ENCODE data around the gene PRAMEF25. TPM values are rescaled to one million over a fixed set of nuclear protein-coding genes. Genes with fewer than 3 reads are reported as not detected.
"Not testable (repeated sequence)": the region's sequence is repeated elsewhere in the genome, so short reads cannot be mapped to it uniquely, and the experiment has no call there.

The PRAMEF25 gene
- not detected for total RNA-seq

DNA sequence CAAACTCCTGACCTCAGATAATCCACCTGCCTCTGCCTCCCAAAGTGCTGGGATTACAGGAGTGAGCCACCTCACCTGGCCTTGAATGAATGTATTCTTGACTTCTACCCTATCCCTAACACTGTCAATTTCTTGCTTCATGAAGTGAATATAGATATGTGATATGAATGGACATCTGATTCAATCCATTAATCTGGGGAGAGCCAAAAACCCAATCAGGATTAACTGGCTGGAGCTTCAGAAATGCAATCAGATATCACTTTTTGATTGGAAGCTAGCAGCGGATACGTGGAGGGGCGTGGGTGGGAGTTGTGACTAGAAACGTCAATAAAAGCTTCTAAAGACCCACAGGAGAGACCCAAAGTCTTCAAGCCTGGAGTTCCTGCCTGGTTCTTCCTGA lies at the start of gene PRAMEF25:
Gene PRAMEF25 (plus strand): TSS at position 301 of the 400 bp plus-strand sequence. CDS start 2,920 bp downstream, outside the sequence.
- intact Hi-C loops (cut with micrococcal nuclease); H3K27ac Mint-ChIP-seq; DNase-seq; POLR2A ChIA-PET; H3K4me1 Mint-ChIP-seq (ENCODE audit: low read depth); CTCF ChIA-PET; H3K27me3 Mint-ChIP-seq; H3K4me3 Mint-ChIP-seq; H3K36me3 Mint-ChIP-seq; H3K9me3 Mint-ChIP-seq: not testable (repeated sequence)

DNA sequence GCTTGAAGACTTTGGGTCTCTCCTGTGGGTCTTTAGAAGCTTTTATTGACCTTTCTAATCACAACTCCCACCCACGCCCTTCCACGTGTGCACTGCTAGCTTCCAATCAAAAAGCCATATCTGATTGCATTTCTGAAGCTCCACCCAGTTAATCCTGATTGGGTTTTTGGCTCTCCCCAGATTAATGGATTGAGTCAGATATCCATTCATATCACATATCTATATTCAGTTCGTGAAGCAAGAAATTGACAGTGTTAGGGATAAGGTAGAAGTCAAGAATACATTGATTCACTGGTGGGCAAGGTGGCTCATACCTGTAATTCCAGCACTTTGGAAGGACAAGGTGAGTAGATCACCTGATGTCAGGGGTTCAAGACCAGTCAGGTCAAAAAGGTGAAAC lies 14.1 kb upstream of the PRAMEF25 start, which contains the start of gene PRAMEF27:
Gene PRAMEF27 (minus strand): TSS at position 101 of the 400 bp plus-strand sequence. CDS start 2,916 bp downstream, outside the sequence.
- CTCF ChIA-PET; DNase-seq; intact Hi-C loops (cut with micrococcal nuclease); H3K27me3 Mint-ChIP-seq; POLR2A ChIA-PET; H3K4me1 Mint-ChIP-seq (ENCODE audit: low read depth); H3K27ac Mint-ChIP-seq; H3K4me3 Mint-ChIP-seq; H3K9me3 Mint-ChIP-seq; H3K36me3 Mint-ChIP-seq: not testable (repeated sequence)

DNA sequence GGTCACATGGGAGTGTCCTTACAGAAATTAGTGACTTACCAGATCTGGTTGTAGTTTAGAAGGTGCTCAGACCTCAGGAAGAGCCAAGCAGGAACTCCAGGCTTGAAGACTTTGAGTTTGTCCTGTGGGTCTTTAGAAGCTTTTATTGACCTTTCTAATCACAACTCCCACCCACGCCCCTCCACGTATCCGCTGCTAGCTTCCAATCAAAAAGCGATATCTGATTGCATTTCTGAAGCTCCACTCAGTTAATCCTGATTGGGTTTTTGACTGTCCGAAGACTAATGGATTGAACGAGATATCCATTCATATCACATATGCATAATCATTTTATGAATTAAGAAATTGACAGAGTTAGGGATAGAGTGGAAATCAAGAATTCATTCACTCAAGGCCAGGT lies 46.2 kb downstream of the PRAMEF25 start, which contains the start of gene HNRNPCL2:
Gene HNRNPCL2 (minus strand): TSS at position 101 of the 400 bp plus-strand sequence. CDS start 454 bp downstream, outside the sequence.
- DNase-seq; H3K9me3 Mint-ChIP-seq; H3K4me3 Mint-ChIP-seq; H3K4me1 Mint-ChIP-seq (ENCODE audit: low read depth); CTCF ChIA-PET; intact Hi-C loops (cut with micrococcal nuclease); H3K27me3 Mint-ChIP-seq; H3K36me3 Mint-ChIP-seq; H3K27ac Mint-ChIP-seq; POLR2A ChIA-PET: not testable (repeated sequence)

Other genes starting within 250 kb of the PRAMEF25 start
- not detected for gene PRAMEF11, start 239.4 kb upstream of the PRAMEF25 start, total RNA-seq
- not detected for gene HNRNPCL1, start 222.1 kb upstream of the PRAMEF25 start, total RNA-seq
- not detected for gene PRAMEF2, start 213.7 kb upstream of the PRAMEF25 start, total RNA-seq
- not detected for gene PRAMEF4, start 184.6 kb upstream of the PRAMEF25 start, total RNA-seq
- not detected for gene PRAMEF10, start 172.5 kb upstream of the PRAMEF25 start, total RNA-seq
- gene PRAMEF7, start 154.2 kb upstream of the PRAMEF25 start, total RNA-seq = not detected
- gene PRAMEF6, start 123.2 kb upstream of the PRAMEF25 start, total RNA-seq = not detected
- gene PRAMEF27, start 14.2 kb upstream of the PRAMEF25 start, total RNA-seq = not detected
- not detected for gene HNRNPCL3, start 10.0 kb upstream of the PRAMEF25 start, total RNA-seq
- not detected for gene HNRNPCL2, start 46.1 kb downstream of the PRAMEF25 start, total RNA-seq
- gene PRAMEF26, start 85.2 kb downstream of the PRAMEF25 start, total RNA-seq = not detected
- not detected for gene HNRNPCL4, start 94.9 kb downstream of the PRAMEF25 start, total RNA-seq
- gene PRAMEF9, start 101.1 kb downstream of the PRAMEF25 start, total RNA-seq = not detected
- gene PRAMEF13, start 130.6 kb downstream of the PRAMEF25 start, total RNA-seq = not detected
- gene PRAMEF18, start 155.4 kb downstream of the PRAMEF25 start, total RNA-seq = not detected
- gene PRAMEF5, start 183.4 kb downstream of the PRAMEF25 start, total RNA-seq = not detected
- not detected for gene PRAMEF8, start 214.4 kb downstream of the PRAMEF25 start, total RNA-seq
- gene PRAMEF33, start 232.8 kb downstream of the PRAMEF25 start, total RNA-seq = not detected
- gene PRAMEF15, start 244.8 kb downstream of the PRAMEF25 start, total RNA-seq = not detected

Measured in activated CD4-positive, alpha-beta memory T cell treated with anti-CD3 and anti-CD28 coated beads for 36 hours (primary cell).